Activated CD4-positive, alpha-beta T cell treated with anti-CD3 and anti-CD28 coated beads, Interleukin-2, amount 50 U/mL, for 16 hours (primary cell): ENCODE results near the gene IFI27.
"Not testable (repeated sequence)": the region's sequence is repeated elsewhere in the genome, so short reads cannot be mapped to it uniquely, and the experiment has no call there.

Experiments
- DNase-seq: peaks from one replicate; pipeline ENCODE4 v3.0.0-alpha.2; 2020

IFI27 gene

DNA sequence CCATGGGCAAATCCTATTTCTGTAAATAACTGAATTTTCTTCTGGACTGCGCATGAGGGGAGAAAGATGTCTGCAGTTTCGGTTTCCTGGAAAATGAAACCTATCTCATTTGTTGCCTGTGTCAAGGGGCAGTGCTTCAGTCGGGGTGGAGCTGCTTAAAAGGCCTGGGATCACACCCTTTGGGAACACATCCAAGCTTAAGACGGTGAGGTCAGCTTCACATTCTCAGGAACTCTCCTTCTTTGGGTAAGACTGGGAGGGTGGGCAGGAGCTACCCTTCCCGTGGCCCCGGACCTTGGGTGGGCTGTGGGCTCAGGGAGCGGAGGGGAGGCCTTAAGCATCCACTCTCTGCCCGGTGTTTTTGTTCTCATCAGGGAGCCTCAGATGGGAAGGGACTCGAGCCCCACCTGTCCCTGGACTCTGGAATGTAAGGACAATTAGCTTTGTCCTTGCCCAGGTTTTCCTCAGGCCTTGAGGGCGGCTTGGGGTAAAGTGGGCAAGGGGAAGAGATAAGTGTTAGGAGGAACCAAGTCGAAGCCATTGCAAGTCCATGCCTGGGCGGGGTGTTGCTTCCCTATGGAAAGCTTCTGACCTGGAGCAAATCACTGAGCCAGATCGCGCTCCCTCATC is at the start of gene IFI27:
IFI27 (plus strand) TSS at position 185 of the 630 bp plus-strand sequence.
- DNase-seq, result no peak

GRCh38 chr14:94062344-94062940 is 48.1 kb upstream of the IFI27 start:
- no peak for DNase-seq

GRCh38 chr14:94066089-94066676 is 44.4 kb upstream of the IFI27 start:
- no peak for DNase-seq

DNA sequence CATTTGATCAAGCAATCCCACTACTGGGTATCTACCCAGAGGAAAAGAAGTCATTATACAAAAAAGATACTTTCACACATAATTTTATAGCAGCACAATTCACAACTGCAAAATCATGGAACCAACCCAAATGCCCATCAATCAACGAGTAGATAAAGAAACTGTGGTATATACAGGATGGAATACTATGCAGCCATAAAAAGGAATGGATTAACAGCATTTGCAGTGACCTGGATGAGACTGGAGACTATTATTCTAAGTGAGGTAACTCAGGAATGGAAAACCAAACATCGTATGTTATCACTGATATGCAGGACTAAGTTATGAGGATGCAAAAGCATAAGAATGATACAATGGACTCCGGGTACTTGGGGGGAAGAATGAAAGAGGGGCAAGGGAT is 38.5 kb upstream of the IFI27 start:
- not testable (repeated sequence) for DNase-seq

DNA sequence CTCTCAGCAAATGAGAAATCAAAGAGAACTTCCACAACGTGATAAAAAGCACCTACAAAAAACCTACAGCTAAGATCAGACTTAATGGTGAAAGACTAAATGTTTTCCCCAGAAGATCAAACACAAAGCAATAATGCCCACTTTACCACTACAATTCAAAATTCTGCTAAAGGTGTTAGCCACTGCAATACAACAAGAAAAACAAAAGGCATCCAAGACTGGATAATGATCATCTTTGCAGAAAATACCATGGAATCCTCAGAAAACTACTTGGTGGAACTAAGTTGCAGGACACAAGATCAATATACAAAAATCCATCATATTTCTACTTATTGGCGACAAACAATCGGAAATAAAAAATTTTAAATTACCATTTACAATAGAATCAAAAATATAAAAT is 36.0 kb upstream of the IFI27 start:
- DNase-seq, result no peak

DNA sequence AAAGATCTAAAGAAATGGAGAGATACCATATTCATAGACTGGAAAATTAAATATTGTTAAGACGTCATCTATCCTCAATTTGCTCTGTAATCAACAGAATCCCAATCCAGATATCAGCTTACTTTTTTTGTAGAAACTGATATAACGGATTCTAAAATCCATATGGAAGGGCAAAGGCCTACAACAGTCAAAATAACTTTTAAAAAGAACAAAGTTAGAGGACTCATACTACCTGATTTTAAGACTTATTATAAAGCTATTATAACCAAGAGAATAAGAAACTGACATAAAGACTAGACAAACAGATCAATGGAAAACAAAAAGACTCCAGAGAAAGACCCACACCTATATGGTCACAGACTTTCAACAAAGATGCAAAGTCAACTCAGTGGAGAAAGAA is 35.5 kb upstream of the IFI27 start:
- DNase-seq, result no peak

GRCh38 chr14:94077111-94077821 is 33.3 kb upstream of the IFI27 start:
- no peak for DNase-seq

GRCh38 chr14:94077823-94078222 is 32.7 kb upstream of the IFI27 start:
- no peak for DNase-seq

DNA sequence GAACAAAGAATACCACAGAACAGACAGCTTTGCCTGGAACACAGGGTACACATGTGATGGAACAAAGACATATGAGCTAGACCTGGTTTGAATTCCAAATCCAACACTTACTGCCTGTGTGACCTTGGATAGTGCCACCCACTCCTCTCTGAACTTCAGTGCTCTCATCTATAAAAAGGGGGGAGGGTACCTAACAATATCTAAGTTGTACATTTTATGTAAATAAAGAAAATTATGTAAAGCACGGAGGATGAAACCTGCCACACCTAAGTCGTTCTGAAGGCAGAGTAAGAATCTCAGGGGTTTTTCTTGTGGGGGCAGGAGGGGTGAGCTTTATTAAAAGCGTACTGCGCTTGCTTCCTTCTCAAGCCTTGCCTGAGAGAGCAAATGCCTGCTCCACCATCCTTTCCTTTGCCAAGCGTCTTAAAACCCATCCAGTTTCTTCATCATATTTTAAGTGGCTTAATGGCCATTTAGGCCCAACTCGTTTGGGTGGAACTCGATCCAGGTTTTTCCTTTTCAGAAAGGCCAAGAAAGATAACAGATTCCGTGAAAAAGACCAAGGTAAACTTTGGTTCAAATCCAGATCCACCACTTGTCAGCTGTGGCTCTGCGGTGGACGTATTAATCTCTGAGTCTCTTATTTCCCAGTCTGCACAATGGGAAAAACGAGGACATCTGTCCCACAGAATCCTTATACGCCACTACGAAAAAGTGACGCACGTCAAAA is 30.5 kb upstream of the IFI27 start:
- DNase-seq, result no peak

GRCh38 chr14:94080621-94081385 is 29.7 kb upstream of the IFI27 start, which contains the start of the genes DDX24 and IFI27L1:
Gene DDX24 (minus strand): TSS chr14:94081202. CDS start chr14:94079742, 1,460 bp downstream.
Gene IFI27L1 (plus strand): TSS chr14:94081310. CDS start chr14:94096938, 15,628 bp downstream.
- peak; percentile 97 for DNase-seq

GRCh38 chr14:94081386-94081820 is 29.1 kb upstream of the IFI27 start:
- DNase-seq, result peak; percentile 5

DNA sequence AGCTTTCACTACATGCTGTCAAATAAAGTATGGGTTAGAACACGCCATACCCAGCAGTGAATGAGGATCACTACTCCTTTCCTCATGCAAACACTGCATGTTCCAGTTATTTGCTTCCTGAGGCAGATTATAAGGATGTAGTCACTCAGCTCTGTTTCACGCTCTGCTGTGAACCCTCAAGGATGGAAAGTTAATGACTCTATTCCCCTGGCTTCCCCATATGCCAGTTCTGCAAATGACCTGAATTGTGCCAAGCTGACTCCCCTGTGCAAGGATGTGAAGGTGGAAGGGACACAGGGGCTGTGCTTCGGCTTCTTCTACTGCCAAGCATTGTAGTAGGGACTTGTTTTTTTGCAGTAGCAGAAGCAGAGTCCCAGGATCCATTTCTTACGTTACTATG is 22.6 kb upstream of the IFI27 start:
- no peak for DNase-seq

GRCh38 chr14:94088516-94088915 is 22.0 kb upstream of the IFI27 start:
- DNase-seq, result no peak

DNA sequence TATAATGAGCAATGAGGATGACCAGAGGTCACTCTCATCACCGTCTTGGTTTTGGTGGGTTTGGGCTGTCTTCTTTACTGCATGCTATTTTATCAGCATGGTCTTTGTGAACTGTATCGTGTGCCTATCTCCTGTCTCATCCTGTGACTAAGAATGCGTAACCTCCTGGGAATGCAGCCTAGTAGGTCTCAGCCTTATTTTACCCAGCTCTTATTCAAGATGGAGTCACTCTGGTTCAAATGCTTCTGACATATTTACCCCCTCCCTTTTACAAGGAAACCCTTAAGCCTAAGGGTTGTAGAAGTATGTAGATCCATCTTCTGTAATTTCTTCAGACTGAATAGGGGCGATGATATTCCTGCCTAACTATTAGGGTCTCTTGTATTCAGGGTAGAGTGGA is 21.1 kb upstream of the IFI27 start:
- DNase-seq, result no peak

GRCh38 chr14:94093418-94093817 is 17.1 kb upstream of the IFI27 start:
- DNase-seq, result no peak

DNA sequence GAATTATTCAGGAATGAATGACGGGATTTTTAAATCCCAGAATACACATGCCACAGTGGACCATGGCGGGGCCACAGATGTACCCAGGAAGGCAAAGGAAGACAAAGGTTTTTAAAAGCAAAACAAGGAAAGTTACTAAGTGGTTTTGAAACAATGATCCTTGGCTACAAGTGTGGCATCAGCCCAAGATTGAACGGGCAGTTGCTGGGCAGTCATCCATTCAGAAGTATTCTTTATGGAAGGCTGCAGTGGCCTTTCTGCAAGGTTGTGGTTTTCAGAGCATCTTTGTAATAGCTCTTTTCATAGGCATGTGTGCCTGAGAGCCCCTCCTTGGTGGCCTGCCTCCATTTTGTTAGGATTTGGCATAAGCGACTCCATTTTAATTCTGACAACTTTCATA is 13.4 kb upstream of the IFI27 start:
- no peak for DNase-seq

GRCh38 chr14:94098326-94098992 is 12.1 kb upstream of the IFI27 start:
- no peak for DNase-seq

DNA sequence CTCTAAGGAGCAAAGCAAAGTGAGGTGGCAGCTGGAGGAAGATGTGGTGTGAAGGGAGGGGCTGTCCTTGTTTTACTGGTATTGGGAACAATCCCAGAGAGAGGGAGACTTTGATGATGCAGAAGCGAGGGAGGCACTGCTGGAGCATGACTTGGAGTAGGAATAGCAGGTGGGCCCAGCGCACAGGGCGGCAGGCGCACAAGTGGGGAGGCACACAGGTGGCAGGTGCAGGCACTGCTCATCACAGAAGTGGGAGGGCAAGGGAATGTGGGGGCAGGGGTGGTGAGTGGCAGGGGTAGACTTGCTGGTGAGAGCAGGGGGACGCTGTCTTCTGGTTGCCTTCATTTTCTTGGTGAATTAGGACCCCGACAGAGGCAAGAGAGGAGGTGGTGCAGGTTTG is 11.5 kb upstream of the IFI27 start:
- DNase-seq, result no peak

DNA sequence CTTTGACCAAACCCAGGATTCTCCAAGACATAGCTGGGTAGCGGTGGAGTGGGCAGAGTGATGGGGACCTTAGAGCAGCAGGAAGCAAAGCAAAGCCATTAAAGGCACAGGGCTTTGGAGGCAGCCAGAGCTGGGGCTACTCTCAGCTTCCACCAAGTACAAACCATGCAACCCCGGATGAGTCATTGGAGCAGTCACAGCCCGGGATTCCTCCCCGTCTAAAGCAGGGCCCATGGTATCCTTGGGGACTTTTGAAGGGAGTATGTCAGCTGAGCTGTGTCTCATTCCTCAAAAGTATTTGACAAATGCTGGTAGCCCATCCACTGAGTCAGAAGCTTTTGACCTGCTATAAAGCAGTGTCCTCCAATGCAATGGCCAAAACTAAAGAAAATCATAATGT is 9.7 kb upstream of the IFI27 start:
- no peak for DNase-seq

DNA sequence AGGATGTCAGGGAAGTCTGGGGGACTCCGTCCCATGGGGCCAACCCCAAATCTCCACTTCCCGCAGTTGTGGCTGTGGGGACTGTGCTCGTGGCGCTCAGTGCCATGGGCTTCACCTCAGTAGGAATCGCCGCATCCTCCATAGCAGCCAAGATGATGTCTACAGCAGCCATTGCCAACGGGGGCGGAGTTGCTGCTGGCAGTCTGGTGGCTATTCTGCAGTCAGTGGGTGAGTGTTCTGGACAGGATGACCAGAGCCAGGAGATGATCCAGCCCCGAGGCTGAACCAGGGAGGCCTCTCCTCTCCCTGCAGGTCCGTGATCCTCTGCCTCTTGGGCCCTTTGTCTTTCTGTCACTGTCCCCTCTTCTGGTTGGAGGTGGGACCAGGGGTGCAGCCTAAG is 8.8 kb upstream of the IFI27 start:
- no peak for DNase-seq

- DNase-seq, result no peak
These were observed 7.6 kb upstream of the IFI27 start for GRCh38 chr14:94102768-94103482.
